C4-2B (cell line): ENCODE results near the gene ZNF408.

Experiments
- H3K27ac ChIP-seq: fragments of 450-650 bp; 2 replicates; pipeline ENCODE4 v1.5.1; 2017
- ZFX ChIP-seq: fragments of 450-650 bp; IDR thresholded peaks from 2 replicates; pipeline ENCODE4 v1.6.1; 2017
- TF ChIP-seq, protein P1 (sequence below): fragments of 450-650 bp; conservative IDR thresholded peaks from 2 replicates; pipeline ENCODE4 v1.5.1; 2017; ENCODE audit warnings: mild to moderate bottlenecking

ZNF408 gene

DNA sequence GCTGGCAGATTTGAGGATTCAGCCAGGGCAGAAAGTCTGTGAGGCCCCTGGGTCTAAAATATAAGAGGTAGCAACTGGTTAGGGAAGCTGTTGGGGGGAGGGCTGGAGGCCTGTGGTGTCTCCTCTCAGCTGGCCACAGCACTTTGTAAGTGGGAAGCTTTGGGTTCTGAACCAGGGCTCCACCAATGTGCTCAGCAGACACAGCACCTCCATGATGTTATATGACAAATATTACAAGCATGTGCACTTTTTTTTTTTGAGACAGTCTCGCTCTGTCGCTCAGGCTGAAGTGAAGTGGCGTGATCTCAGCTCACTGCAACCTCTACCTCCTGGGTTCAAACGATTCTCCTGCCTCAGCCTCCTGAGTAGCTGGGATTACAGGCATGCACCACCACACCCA lies 8.4 kb upstream of the ZNF408 start:
- H3K27ac ChIP-seq: no peak overlapping the region
- TF ChIP-seq, protein P1, sequence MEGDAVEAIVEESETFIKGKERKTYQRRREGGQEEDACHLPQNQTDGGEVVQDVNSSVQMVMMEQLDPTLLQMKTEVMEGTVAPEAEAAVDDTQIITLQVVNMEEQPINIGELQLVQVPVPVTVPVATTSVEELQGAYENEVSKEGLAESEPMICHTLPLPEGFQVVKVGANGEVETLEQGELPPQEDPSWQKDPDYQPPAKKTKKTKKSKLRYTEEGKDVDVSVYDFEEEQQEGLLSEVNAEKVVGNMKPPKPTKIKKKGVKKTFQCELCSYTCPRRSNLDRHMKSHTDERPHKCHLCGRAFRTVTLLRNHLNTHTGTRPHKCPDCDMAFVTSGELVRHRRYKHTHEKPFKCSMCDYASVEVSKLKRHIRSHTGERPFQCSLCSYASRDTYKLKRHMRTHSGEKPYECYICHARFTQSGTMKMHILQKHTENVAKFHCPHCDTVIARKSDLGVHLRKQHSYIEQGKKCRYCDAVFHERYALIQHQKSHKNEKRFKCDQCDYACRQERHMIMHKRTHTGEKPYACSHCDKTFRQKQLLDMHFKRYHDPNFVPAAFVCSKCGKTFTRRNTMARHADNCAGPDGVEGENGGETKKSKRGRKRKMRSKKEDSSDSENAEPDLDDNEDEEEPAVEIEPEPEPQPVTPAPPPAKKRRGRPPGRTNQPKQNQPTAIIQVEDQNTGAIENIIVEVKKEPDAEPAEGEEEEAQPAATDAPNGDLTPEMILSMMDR: no peak
- no peak for TF ChIP-seq ZFX

- no peak for TF ChIP-seq ZFX
- TF ChIP-seq, protein P1: no peak
- H3K27ac ChIP-seq: no peak overlapping the region
These were observed 7.2 kb upstream of the ZNF408 start for GRCh38 chr11:46693597-46694012.

DNA sequence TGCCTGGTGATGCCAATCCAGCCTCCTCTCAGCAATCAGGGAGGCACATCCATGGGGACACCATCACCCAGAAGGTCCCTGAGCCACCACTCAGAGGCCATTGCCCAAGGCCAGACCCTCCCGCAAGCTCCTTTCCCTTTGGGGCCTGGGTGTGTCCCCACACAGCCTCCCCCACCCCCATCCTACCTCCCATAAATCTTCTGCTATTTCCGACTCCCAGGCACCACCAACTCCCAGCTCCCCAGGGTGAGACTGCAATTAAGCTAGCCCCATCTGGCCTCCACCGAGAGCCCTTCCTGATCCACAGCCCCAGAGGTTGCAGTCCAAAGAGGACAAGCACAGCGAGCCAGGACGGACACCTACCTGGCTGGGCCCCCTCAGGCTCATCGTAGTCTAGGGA lies 6.8 kb upstream of the ZNF408 start:
- no peak overlapping the region for H3K27ac ChIP-seq
- no peak for TF ChIP-seq ZFX
- TF ChIP-seq, protein P1: no peak

DNA sequence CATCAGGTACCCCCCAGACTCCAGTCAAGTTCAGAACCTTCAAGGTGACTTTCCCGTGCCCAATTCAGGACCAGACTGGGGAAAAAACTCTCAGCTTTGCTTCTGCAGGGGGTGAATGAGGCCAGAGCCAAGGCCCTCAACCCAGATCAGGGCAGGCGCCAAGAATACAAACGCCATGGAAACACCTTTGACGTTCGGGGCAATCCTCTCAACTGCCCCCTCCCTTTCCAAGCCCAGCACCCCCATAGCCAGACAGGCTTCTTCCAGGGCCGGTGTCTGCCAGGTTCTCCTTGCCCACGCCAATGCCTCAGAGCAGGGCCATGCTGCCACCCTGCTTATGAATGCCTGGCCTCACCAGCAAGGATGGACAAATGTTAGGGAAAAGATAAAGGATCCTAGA lies 6.2 kb upstream of the ZNF408 start:
- no peak for TF ChIP-seq ZFX
- TF ChIP-seq, protein P1: no peak
- H3K27ac ChIP-seq: no peak overlapping the region

GRCh38 chr11:46695345-46696211 lies 5.3 kb upstream of the ZNF408 start:
- H3K27ac ChIP-seq: no peak overlapping the region
- TF ChIP-seq ZFX: no peak
- TF ChIP-seq, protein P1: no peak

- TF ChIP-seq, protein P1: no peak
- TF ChIP-seq ZFX: no peak
- H3K27ac ChIP-seq: no peak overlapping the region
These were observed 4.6 kb upstream of the ZNF408 start for GRCh38 chr11:46696212-46696558.

DNA sequence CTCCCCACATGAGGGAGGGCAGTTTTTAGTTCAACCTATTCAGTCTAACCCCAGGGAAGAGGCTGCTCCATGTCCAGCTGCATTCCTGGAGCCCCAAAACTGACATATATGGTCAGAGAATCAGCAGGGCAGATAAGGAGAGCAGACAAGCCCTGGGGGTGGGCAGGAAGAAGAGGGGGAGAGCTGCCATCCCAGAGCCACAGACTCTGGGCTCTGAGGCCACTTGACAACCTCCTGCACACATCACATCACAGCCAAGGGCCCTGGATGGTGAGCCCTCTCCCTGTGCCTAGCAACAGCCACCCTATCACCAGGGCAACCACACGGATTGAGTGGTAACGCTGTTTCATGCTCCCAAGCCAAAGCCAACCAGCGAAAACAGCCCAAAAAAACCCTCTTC lies 3.5 kb upstream of the ZNF408 start:
- no peak overlapping the region for H3K27ac ChIP-seq
- TF ChIP-seq ZFX: no peak
- TF ChIP-seq, protein P1: no peak
